Endometrial microvascular endothelial cells (primary cell): ENCODE results near the gene ST14. TPM values are rescaled to one million over a fixed set of nuclear protein-coding genes. Genes with fewer than 3 reads are reported as not detected.
"Not testable (repeated sequence)": the region's sequence is repeated elsewhere in the genome, so short reads cannot be mapped to it uniquely, and the experiment has no call there.

ENCODE experiments used
- in situ Hi-C: cut with HindIII; loops from 2 replicates; pipeline ENCODE4 v1.10.0; 2017; ENCODE audit warnings: low sequenced_read_pairs, low pct_unique_long_range_greater_than_20kb; ENCODE audit errors: inconsistent ontology term
- total RNA-seq: library from RNA; depleted of rRNA; stranded (reverse); fragments of >200 nt; gene quantifications from one replicate; pipeline ENCODE4 v1.2.3, GENCODE V29; 2015; ENCODE audit errors: inconsistent ontology term

Gene ST14
- total RNA-seq, 1 donor from 2014 or later, result not detected

DNA sequence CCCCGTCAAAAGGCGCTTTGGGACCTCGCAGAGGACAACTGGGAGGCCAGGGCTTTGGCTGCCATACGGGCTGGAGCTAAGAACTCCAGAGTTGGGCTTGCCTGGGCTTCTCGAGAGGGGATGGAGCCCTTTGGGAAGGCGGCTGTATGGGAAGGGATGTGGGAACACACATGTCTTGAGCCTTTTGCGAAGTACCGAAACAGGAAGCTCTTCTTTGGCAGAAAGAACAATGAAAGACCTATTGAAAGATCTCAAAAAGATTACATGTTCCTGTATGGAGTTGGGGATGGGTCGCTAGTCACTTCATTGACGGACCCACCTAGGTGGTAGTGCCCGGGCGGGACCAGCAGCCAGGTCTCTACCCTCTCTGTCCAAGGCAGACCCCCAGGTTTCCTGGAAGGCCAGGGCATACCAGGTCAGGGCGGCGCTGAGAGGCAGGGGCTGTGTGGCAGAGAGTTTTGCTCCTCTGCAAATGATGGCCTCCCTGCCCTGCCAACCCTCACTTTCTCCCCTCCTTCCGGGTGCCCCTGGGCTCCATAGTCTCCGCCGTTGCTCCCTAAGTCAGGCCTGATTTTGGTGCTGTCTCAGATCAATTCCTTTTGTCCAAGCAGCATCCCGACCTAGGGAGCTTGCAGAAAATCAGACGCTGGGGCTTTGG is 1.0 kb downstream of the ST14 start:
- in situ Hi-C loops, result no loop called here

GRCh38 chr11:130161441-130162145 is 2.0 kb downstream of the ST14 start:
- in situ Hi-C loops, result no loop called here

- in situ Hi-C loops, result no loop called here
Measured at GRCh38 chr11:130162733-130163132, 3.2 kb downstream of the ST14 start.

DNA sequence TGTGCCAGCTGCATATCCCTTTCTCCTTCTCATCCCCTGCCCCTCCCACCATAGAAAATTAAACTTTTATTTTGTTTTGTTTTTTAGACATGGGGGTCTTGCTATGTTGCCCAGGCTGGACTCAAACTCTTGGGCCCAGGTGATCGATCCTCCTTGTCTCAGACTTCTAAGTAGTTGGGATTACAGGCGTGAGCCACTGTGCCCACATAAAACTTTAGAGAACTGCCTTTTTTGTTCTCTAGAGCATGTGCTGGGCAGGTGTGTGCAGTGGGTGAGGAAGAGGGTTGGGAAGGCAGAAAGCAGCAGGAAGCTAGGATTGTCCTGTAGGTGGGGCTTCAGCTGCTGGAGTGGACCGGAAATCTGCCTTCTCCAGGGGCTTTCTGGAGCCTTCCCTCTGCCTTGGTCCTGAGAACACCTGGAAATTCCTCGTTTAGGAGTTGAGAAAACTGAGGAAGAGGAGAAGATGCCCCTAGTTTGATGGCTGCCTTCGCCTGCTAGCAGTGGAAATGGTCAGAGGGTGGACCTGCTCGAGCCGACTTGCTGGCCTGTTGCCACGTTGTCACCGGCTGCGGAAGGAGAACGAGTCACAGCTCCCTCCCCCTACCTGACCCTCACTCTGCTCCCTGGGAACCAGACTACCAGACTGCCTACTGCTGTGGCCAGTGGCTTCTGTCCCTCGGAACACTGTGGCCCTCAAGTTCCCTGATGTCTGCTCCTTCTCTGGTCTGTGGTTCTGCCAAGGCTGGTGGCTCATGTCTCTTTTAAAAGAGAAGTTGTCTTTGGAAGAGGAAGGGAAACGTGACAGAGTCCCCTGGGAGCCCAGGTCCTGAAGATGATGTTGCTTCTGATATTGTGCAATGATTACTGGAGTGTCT is 4.0 kb downstream of the ST14 start:
- in situ Hi-C loops, result no loop called here

DNA sequence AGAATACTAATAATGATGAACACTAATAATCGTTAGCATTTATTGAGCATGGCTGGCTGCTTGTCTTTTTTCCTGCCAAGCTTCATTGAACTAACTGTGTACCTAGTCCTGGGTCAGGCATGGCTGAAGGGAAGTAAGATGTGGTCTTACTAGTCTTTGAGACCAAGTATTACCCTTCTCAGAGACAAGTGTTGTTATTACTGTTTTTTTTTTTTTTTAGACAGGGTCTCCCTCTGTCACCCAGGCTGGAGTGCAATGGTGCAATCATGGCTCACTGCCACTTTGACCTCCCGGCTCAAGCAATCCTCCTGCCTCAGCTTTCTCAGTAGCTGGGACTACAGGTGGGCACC is 4.6 kb downstream of the ST14 start:
- in situ Hi-C loops, result no loop called here

GRCh38 chr11:130165601-130166456 is 6.2 kb downstream of the ST14 start:
- in situ Hi-C loops, result no loop called here

- in situ Hi-C loops, result no loop called here
Measured at GRCh38 chr11:130166457-130166784, 6.8 kb downstream of the ST14 start.

GRCh38 chr11:130167146-130167545 is 7.6 kb downstream of the ST14 start:
- in situ Hi-C loops, result no loop called here

- in situ Hi-C loops, result no loop called here
Measured at GRCh38 chr11:130168105-130168504, 8.5 kb downstream of the ST14 start.

DNA sequence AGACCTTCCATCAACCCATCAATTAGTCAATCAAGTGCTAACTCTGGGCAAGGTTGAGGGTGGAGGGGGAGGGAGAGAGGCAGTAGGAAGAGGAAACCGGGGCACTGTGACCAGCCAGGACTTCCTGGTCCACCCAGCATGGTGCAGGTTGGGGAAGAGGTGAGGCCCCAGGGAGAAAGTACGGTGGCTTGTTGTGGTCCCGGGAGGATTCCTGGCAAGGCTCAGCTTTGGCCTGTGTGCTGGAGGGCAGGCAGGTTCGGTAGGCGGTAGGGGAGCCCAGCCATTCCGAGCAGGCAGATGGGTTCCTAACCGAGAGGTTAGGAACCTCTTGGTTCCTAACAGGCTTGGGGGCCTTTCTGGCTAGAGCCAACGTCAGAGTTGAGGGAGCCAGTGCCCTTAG is 10.8 kb downstream of the ST14 start:
- in situ Hi-C loops, result no loop called here

DNA sequence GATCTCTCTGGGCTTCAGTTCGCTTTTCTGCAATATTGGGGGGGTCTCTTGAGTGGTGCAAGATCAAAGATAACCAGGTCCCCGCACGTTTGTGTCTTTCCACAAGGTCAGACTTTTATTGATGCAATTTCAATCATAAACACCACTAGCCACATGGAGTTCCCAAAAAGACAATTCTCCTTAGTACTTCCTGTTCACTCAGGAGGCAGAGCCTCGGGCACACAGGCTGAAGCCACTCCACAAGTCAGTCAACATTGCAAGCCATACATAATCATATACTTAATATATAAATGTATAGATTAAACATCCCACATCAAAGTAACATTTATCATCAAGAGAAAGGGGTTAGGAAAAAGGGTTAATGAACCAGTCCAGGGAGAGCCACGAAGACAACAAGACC is 12.0 kb downstream of the ST14 start:
- in situ Hi-C loops, result no loop called here

- in situ Hi-C loops, result not testable (repeated sequence)
Measured at GRCh38 chr11:130172001-130172400, 12.4 kb downstream of the ST14 start.

GRCh38 chr11:130174642-130175041 is 15.1 kb downstream of the ST14 start:
- in situ Hi-C loops, result no loop called here

DNA sequence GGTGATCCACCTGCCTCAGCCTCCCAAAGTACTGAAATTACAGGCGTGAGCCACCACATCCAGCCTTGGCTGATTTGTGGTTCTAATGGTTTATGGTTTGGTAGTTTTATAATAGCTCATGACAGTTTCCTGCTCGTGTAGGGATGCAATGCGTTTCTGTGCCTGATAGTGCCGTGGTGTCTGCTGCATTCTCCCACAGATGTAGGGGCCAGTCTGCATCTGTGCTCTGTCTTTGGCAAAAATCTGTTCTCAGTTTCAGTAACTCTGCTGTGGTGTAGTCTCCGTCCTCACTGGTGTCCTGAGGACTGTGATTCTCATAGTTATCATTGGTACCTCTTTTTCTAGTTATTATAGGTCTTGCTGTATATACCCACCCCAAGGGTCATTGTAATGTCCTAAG is 16.3 kb downstream of the ST14 start:
- in situ Hi-C loops, result no loop called here

GRCh38 chr11:130177782-130178181 is 18.2 kb downstream of the ST14 start:
- in situ Hi-C loops, result no loop called here

DNA sequence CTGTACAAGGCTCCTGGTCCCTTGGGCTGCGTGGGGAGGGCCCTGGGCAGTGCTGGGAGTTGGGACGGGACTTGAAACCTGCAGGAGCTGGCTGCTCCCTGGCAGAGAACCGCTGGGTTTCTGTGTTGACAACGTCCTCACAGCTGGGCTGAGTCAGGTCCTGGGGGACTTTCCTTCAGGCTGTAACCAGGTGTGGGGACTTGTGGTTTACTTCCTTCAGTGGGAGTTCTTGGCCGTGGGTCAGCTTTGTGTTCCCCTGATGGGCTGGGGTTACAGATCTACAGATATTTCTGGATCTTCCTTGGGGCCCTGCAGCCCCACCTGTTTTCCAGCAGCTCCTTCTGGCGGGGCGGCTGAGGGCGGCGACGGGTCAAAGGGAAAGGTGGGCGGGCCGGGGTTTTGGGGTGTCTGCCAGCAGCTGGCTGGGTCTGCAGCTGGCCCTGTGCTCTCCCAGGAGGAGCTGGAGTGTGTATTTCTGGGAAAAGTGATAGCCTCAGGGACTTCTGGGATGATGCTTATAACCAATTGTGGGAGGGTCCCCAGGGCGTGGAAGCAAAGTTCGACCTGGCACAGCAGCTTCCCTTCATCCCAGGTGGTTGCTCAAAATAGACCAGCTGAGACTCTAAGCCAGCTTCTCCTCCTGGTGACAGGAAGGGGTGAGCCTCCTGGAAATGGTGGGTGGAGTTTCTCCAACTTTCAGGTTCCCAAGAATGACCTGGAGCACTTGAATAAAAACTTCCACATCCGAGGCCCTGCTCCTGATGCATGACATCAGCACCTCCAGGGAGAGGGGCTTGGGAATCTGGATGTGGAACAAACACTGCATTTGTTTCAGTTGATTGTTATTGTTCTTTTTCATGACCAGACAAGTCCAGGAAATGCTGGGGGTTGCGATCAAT is 19.1 kb downstream of the ST14 start:
- in situ Hi-C loops, result no loop called here

DNA sequence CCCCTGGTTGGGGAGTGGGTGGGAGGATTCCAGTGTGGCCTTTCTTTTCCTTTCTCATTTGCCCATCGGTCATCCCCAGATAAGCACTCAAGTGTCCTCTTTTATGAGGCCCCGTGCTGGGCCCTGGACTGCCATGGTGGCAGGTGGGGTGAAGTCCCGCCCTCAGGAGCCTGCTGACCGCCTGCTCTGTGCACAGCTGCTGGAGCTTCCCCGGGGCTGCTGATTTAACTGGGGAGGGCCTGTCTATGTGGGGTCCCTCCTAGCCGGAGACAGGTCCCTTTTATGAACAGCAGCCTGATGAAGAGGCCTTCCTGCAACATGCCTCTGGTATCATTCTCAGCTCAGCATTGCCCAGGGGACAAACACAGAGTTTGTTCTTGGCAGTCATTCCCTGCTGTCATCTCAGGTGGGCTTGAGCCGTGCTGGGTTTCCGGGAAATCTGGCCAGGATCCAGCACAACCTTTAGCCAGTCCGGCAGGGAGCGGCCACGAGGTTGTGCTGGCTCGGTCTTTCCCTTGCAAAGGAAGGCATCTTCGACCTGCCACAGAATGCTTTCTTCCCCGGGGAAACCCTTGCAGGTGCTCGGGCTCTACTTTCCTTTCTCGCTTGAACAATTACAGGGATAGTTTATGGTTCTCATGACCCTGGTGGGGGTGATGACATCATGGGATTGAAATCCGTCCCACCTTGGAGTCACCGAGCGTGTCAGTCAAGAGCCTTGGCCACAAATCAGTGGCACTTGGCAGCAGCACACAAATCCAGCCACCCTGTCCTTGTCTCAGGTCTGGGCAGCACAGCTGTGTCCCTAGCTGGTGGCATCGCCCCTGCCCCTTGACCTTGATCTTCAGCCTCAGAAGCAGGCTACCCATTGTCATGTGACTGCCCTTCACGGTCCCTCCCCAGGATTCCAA is 20.1 kb downstream of the ST14 start:
- in situ Hi-C loops, result no loop called here
